HG02763 (cell line): Measurements from ENCODE around the gene PARM1.
A peak's percentile ranks its signal among the peaks of the same experiment; 100 is the strongest.

Experiments
- ATAC-seq: cut with Tn5 transposase; IDR thresholded peaks from one replicate; pipeline ENCODE4 v1.9.1; 2021; ENCODE audit warnings: mild to moderate bottlenecking, moderate library complexity; ENCODE audit not compliant: unreplicated experiment

Gene PARM1, protein sequence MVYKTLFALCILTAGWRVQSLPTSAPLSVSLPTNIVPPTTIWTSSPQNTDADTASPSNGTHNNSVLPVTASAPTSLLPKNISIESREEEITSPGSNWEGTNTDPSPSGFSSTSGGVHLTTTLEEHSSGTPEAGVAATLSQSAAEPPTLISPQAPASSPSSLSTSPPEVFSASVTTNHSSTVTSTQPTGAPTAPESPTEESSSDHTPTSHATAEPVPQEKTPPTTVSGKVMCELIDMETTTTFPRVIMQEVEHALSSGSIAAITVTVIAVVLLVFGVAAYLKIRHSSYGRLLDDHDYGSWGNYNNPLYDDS

GRCh38 chr4:74932832-74933561 lies at the start of gene PARM1:
Gene PARM1, plus strand, starts transcription at chr4:74933116. Its CDS starts 212 bp downstream, at chr4:74933328.
- peak; percentile 80 for ATAC-seq

DNA sequence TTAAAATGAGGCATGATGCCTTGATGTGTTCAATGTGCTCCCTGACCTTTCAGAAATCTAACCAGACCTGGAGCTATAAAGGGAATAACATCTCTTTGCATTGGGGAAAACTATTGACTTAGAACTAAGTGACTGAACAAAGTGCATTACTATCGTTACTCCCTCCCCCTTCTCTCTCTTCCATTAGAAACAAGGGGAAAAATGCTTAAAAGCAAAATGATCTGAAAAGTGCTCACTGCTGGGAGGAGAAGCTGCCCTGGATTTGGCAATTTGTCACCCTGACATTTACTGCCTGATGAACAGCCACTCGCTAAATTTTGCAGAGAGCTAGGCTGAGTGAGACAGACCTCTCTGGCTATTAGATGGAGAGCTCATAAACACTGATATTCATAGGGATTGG lies 48.6 kb upstream of the PARM1 start:
- no peak for ATAC-seq

- no peak for ATAC-seq
Measured at GRCh38 chr4:74886484-74886883, 46.4 kb upstream of the PARM1 start.

- no peak for ATAC-seq
Measured at GRCh38 chr4:74890341-74890740, 42.6 kb upstream of the PARM1 start.

- ATAC-seq = no peak
Measured at GRCh38 chr4:74891037-74891436, 41.9 kb upstream of the PARM1 start.

DNA sequence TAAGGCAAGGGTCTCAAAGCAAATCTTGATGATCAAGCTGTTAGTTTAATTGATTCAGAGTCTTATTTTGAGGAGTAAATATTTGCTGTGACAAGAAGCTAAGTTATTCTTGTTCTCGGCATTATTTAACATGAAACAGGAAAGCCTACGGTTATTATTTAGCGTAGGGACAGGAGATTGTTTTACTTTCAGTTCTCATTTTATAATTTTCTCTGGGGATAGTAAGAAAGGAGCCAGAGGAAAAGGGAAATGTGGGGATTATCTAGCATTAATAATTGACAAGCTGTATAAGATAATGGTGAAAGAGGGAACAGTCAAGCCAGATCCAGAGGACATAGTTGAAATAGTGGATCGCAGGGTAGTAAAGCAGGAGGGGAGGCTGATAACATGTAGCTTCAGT lies 39.7 kb upstream of the PARM1 start:
- ATAC-seq = no peak

- no peak for ATAC-seq
Measured at GRCh38 chr4:74896595-74896994, 36.3 kb upstream of the PARM1 start.

DNA sequence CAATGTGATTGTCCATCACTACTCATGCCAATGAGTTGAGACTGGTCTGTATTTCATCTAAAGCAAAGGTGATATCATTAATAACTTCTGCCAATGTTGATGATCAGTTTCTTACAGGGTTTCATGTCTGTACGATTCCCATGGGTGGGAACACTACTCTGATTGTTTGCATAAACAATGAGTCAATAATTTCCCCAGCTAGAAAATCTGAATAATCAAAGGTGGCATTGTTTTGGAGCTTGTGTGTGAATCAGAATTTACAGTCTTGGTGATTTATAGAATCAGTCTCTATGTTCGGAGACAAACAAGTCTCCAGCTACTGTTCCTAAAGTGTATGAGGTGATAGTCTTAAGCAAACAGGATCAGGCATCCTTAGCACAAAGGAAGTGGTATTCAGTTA lies 35.5 kb upstream of the PARM1 start:
- no peak for ATAC-seq

DNA sequence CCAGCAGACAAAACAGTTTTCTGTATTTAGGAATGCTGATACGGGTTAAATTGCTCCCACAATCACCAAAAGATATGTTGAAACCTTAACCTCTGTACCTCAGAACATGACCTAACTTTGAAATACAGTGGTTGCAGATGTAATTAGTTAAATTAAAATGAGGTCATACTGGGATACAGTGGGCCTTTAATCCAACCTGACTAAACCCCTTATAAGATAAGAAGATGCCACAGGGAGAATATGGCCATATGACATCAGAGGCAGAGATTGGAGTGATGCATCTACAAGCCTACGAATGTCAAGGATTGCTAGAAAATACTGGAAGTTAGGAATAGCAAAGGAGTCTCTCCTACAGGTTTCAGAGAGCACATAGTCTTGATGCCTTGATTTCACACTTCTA lies 32.1 kb upstream of the PARM1 start:
- no peak for ATAC-seq

DNA sequence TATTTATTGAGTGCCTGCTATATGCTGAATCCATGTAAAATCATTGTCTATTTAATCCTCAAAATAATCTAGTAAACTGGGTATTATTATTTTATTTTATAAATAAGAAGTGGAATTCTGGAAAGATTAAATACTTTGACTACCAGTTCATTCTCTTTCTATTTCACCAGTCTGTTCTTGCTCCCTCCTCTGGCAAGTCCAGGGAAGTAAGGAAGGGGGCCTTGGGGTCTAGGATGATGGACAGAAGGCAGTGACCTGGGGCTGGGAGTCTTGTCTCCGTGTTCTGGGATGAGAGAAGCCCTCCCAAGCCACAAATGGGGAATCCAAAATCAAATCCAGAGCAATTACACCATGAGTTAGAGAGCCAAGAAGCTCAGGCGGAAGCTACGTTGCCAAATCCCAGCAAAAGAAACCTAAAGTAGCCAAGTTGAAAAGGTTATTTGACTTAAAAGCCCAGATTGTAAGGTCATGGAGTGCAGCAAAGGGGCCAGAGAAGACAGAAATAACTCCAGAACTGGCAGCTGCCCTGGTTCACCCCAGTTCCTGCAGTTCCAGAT lies 28.3 kb upstream of the PARM1 start:
- no peak for ATAC-seq

- ATAC-seq = no peak
Measured at GRCh38 chr4:74906771-74907170, 26.1 kb upstream of the PARM1 start.

- peak; percentile 49 for ATAC-seq
Measured at GRCh38 chr4:74919783-74920182, 13.1 kb upstream of the PARM1 start.

- no peak for ATAC-seq
Measured at GRCh38 chr4:74920704-74921103, 12.2 kb upstream of the PARM1 start.

DNA sequence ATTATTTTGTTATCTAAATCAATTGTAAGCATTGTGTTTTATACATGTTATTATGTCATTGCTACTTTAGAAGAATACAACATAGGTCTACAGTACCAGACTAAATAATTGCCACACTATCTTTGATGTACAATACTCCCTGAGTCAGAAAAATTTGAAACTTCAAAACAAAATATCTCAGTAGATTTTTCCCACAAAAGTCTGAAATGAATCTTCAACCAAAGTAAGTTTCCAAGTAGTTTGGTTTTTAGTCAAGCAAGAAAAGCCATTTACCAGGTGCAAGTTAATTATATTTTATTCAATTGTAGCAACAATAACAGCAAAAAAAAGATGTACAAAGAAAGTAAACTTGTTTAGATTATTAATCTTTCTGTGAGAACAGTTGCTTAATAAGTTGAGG lies 11.4 kb upstream of the PARM1 start:
- ATAC-seq = no peak

- no peak for ATAC-seq
Measured at GRCh38 chr4:74926007-74926406, 6.9 kb upstream of the PARM1 start.

- no peak for ATAC-seq
Measured at GRCh38 chr4:74930162-74930561, 2.8 kb upstream of the PARM1 start.

DNA sequence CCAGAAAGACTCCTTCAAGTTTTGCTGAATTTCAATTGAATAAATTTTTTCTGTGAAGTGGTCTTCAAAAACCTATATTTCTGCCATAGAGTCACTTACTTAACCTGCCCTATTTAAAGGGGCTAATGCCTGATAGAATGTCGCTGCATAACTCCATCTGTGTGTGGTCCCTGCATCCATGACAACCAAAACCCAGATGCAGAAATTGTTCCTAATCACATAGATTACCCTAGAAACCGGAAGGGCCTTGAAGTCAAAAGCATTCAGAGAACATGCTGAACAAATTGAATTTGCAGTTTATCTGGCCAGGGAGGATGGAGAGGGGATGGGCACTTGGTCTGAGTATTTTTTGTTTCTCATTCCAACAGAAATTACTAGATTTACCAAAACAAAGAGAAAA lies 1.5 kb upstream of the PARM1 start:
- ATAC-seq = no peak

- ATAC-seq = no peak
Measured at GRCh38 chr4:74932010-74932409, 906 bp upstream of the PARM1 start.

DNA sequence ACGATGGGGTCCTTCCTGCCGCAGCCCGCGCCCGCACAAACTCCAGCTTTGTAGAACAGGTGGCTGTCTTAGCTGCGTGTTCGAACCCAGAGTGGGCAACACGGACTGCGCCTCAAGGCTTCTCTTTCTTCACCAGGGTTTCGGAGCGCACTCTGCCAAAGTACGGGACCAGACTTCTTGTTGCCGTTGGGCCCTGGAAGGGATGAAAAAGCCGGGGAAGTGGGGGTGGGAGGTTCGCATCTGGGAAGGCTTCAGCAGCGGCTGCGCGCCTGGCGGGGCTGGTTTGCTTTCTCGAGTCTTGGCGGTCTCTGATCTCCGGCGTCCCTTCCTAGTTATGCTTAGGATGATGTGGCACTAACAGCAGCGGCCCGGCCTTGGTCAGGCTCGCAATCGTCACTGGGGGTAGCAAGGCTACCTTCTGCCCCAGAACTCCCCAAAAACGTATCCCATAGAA lies 673 bp downstream of the PARM1 start:
- ATAC-seq = no peak

DNA sequence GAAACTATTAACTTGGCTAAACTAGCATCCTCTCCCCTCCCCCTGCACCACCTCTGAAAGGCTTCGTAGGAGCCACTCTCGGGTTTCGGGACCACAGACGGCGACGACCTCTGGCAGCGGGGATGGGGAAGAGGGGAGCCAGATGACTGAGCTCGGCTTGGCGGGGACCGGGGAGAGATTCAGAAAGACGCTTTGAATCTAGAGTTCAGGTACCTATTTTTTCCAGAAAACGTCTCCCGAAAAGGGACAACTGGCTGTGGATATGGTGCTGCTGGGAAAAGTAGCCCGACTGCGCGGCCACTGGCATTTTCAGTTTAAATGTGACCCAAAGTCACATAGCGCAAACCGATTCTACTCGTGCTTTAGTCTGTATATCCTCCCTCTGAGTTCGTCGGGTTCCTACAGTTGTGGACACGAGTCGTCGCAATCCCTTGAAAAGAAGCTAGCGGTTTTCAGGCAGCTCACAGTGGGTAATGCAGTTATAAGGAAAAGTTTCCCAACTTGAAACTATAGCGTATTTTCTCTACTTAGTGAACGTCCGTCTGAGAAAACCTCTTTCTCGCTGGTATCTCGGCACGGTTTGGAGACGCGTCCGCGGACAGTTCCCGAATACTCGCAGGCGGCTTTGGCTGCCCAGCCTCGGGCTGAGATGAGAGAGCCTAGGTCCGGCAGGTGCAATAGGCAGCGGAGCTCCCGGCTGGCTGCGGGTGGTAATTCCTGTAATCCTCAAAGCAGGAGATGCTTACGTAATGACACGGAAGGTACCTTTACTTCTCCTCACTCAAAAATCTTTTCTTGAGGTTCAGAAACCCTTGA lies 1.3 kb downstream of the PARM1 start:
- ATAC-seq = no peak

DNA sequence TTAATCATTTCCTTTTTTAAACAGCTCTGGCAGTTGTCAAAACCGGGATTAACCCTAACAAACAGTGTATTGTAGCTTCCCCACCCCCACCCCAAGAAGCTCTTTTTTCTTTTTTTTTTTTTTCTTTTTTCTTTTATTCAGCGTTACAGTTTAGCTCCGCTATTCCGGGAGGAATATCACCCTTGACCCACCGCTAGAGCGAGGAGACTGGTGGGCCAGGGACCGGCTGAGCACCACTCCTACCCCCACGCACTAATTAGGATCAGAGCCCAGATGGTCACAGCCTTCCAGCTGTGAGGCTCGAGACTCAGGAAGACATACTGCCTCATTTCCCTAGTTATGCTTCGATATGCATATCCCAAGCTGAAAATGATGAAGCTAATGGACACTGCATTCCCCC lies 2.0 kb downstream of the PARM1 start:
- no peak for ATAC-seq
